HFF-Myc (cell line): ENCODE data around the gene CSAD.
"Not testable (repeated sequence)": the region's sequence is repeated elsewhere in the genome, so short reads cannot be mapped to it uniquely, and the experiment has no call there.

Experiments
- DNase-seq: peaks from one replicate; pipeline ENCODE4 v3.0.0-alpha.2; 2011; ENCODE audit warnings: low read depth; ENCODE audit errors: extremely low read depth
- H3K4me3 ChIP-seq: replicated peaks from 2 replicates; pipeline ENCODE4 v1.5.1; 2011; ENCODE audit warnings: low read depth, mild to moderate bottlenecking, control low read depth, low read length
- CTCF ChIP-seq: IDR thresholded peaks from 2 replicates; pipeline ENCODE4 v1.5.1; 2012; ENCODE audit warnings: mild to moderate bottlenecking, low read depth, low read length, control low read depth; ENCODE audit errors: missing control alignments

CSAD gene

GRCh38 chr12:53180931-53181645 lies 363 bp upstream of the CSAD start:
- peak overlapping the region; percentile 73 for H3K4me3 ChIP-seq
- no peak for DNase-seq
- TF ChIP-seq CTCF, result no peak

- no peak for TF ChIP-seq CTCF
- peak overlapping the region; percentile 73 for H3K4me3 ChIP-seq
- DNase-seq, result no peak
These were observed 972 bp downstream of the CSAD start for GRCh38 chr12:53179687-53180219.

- not testable (repeated sequence) for DNase-seq, H3K4me3 ChIP-seq
These were observed 1.9 kb downstream of the CSAD start for GRCh38 chr12:53178803-53179202.

GRCh38 chr12:53177447-53177846 lies 3.3 kb downstream of the CSAD start:
- not testable (repeated sequence) for H3K4me3 ChIP-seq, DNase-seq

- no peak for DNase-seq
- no peak for TF ChIP-seq CTCF
- no peak overlapping the region for H3K4me3 ChIP-seq
These were observed 4.0 kb downstream of the CSAD start for GRCh38 chr12:53176750-53177149.

- no peak for DNase-seq
- TF ChIP-seq CTCF, result peak; percentile 16
- H3K4me3 ChIP-seq, result no peak overlapping the region
These were observed 5.7 kb downstream of the CSAD start for GRCh38 chr12:53174881-53175491.

- H3K4me3 ChIP-seq, result no peak overlapping the region
- no peak for TF ChIP-seq CTCF
- no peak for DNase-seq
These were observed 7.5 kb downstream of the CSAD start for GRCh38 chr12:53173085-53173715.
